ENCODE measurements around the gene RGCC.

GRCh38 chr13:41494202-41494601 is 36.9 kb downstream of the RGCC start:
- no peak for TF ChIP-seq CTCF (IDR thresholded peaks at IDR 0.05)
- no peak for TF ChIP-seq POLR2AphosphoS5 (IDR thresholded peaks at IDR 0.05; ENCODE audit: insufficient read depth in 1 of 2, low read depth in 1 of 2)
- TF ChIP-seq POLR2A (IDR thresholded peaks at IDR 0.05) = no peak
